CD14-positive monocyte (primary cell): ENCODE results near the gene USP47. TPM values are rescaled to one million over a fixed set of nuclear protein-coding genes. Genes with fewer than 3 reads are reported as not detected.

ENCODE experiments used
- DNase-seq, 3 donors: peaks; one replicate each; pipeline ENCODE4 v3.0.0-alpha.2; 2011 to 2022
- H2AFZ ChIP-seq: 2 replicates; pipeline ENCODE4 v1.6.0; 2012; ENCODE audit warnings: mild to moderate bottlenecking, low read depth, low read length, inconsistent platforms; ENCODE audit not compliant: insufficient read depth, poor library complexity, severe bottlenecking
- H3K27ac ChIP-seq, 2 donors: 1 replicate in 1 of 2; 2 replicates in 1 of 2; pipeline ENCODE4 v1.5.1; 2012 to 2013; ENCODE audit warnings: low read length in 2 of 2, control low read depth in 1 of 2, inconsistent platforms in 1 of 2, low read depth in 1 of 2, mild to moderate bottlenecking in 1 of 2
- H3K27me3 ChIP-seq, 2 donors: one replicate each; pipeline versions ENCODE4 v1.6.0 to v1.6.1; 2011 to 2013; ENCODE audit warnings: low read length in 2 of 2; ENCODE audit not compliant: control insufficient read depth in 2 of 2, insufficient read depth in 2 of 2
- H3K36me3 ChIP-seq, 2 donors: replicated peaks in 1 of 2; 1 replicate in 1 of 2; 2 replicates in 1 of 2; pipeline versions ENCODE4 v1.5.1 to v1.6.1; 2012 to 2013; ENCODE audit warnings: low read length in 2 of 2, control low read depth in 1 of 2, inconsistent platforms in 1 of 2, mild to moderate bottlenecking in 1 of 2; ENCODE audit not compliant: insufficient read depth in 2 of 2, control insufficient read depth in 1 of 2
- H3K4me1 ChIP-seq, 2 donors: 1 replicate in 1 of 2; 2 replicates in 1 of 2; pipeline versions ENCODE4 v1.5.1 to v1.6.1; 2012 to 2013; ENCODE audit warnings: low read length in 2 of 2, control low read depth in 1 of 2, inconsistent platforms in 1 of 2, mild to moderate bottlenecking in 1 of 2, moderate library complexity in 1 of 2; ENCODE audit not compliant: insufficient read depth in 2 of 2, control insufficient read depth in 1 of 2
- H3K4me2 ChIP-seq: replicated peaks from 2 replicates; pipeline ENCODE3; 2012; ENCODE audit warnings: low read length, moderate library complexity, mild to moderate bottlenecking; ENCODE audit not compliant: poor library complexity, severe bottlenecking; ENCODE audit errors: extremely low read depth
- H3K4me3 ChIP-seq, 3 experiments: fragments of 200-600 bp in 1 of 3; sonication (generic) in 1 of 3; replicated peaks in 1 of 3; 1 replicate in 2 of 3; 2 replicates in 1 of 3; pipeline ENCODE4 v1.5.1; 2011 to 2013; ENCODE audit warnings: low read length in 3 of 3, mild to moderate bottlenecking in 3 of 3, control low read depth in 2 of 3, low read depth in 2 of 3, inconsistent platforms in 1 of 3, moderate library complexity in 1 of 3
- H3K79me2 ChIP-seq: 2 replicates; pipeline ENCODE4 v1.6.0; 2012; ENCODE audit warnings: mild to moderate bottlenecking, control low read depth, inconsistent platforms, low read length, moderate library complexity; ENCODE audit not compliant: insufficient read depth
- H3K9ac ChIP-seq: 2 replicates; pipeline ENCODE4 v1.6.0; 2017; ENCODE audit warnings: low read length, mild to moderate bottlenecking; ENCODE audit not compliant: insufficient read depth, poor library complexity, severe bottlenecking
- H3K9me3 ChIP-seq, 2 donors: replicated peaks in 1 of 2; 1 replicate in 1 of 2; 2 replicates in 1 of 2; pipeline versions ENCODE4 v1.5.1 to v1.6.1; 2012 to 2013; ENCODE audit warnings: low read length in 2 of 2, control low read depth in 1 of 2; ENCODE audit not compliant: control insufficient read depth in 1 of 2, insufficient read depth in 1 of 2
- H4K20me1 ChIP-seq: 2 replicates; pipeline ENCODE4 v1.6.0; 2012; ENCODE audit warnings: mild to moderate bottlenecking, low read length, control low read depth, moderate library complexity; ENCODE audit not compliant: insufficient read depth
- H3K27ac Mint-ChIP-seq, 7 donors: one replicate each; pipeline ENCODE4 v1.8.0; 2020; ENCODE audit warnings: mild to moderate bottlenecking in 7 of 7, mixed read lengths in 7 of 7, moderate library complexity in 6 of 7, inconsistent platforms in 2 of 7
- H3K27me3 Mint-ChIP-seq, 3 donors: one replicate each; pipeline ENCODE4 v1.8.0; 2021 to 2022; ENCODE audit warnings: low read depth in 3 of 3, mild to moderate bottlenecking in 3 of 3, mixed read lengths in 3 of 3, moderate library complexity in 3 of 3, inconsistent platforms in 1 of 3
- H3K36me3 Mint-ChIP-seq, 2 donors: one replicate each; pipeline ENCODE4 v1.8.0; 2020; ENCODE audit warnings: mixed read lengths in 2 of 2, inconsistent platforms in 1 of 2, mild to moderate bottlenecking in 1 of 2
- H3K4me1 Mint-ChIP-seq: one replicate; pipeline ENCODE4 v1.8.0; 2020; ENCODE audit warnings: mild to moderate bottlenecking, mixed read lengths
- H3K4me3 Mint-ChIP-seq, 2 donors: one replicate each; pipeline ENCODE4 v1.8.0; 2020; ENCODE audit warnings: mild to moderate bottlenecking in 2 of 2, mixed read lengths in 2 of 2, moderate library complexity in 1 of 2
- H3K9me3 Mint-ChIP-seq, 7 donors: one replicate each; pipeline ENCODE4 v1.8.0; 2020 to 2022; ENCODE audit warnings: mixed read lengths in 7 of 7, mild to moderate bottlenecking in 6 of 7, moderate library complexity in 6 of 7, inconsistent platforms in 2 of 7
- CTCF ChIP-seq: fragments of 200-600 bp; IDR thresholded peaks from one replicate; pipeline ENCODE4 v1.8.0; 2022; ENCODE audit warnings: antibody characterized with exemption, mild to moderate bottlenecking
- WGBS: methylation state at CpG from one replicate; pipeline ENCODE4 v1.1.5; 2013; ENCODE audit warnings: missing lambda C conversion rate; ENCODE audit not compliant: insufficient coverage; 5-methylcytosine and 5-hydroxymethylcytosine counted together
- intact Hi-C, 2 donors: fragments of 100-400 bp; cut with micrococcal nuclease; formaldehyde crosslinking; loops; one replicate each; pipeline versions ENCODE4 v1.15.0 to v1.15.1; 2023
- polyA plus RNA-seq, 3 donors: library from polyadenylated mRNA; depleted of rRNA in 1 of 3; unstranded in 2 of 3; stranded (reverse) in 1 of 3; fragments of 300-500 nt in 2 of 3; fragments of >200 nt in 1 of 3; fragmentation: Illumina TruSeq in 2 of 3; gene quantifications; 1 replicate in 2 of 3; 2 replicates in 1 of 3; pipeline ENCODE4 v1.2.3, GENCODE V29; 2012 to 2021

The USP47 gene
- polyA plus RNA-seq, 3 donors = 8.1 to 17.5 (median 10.5) TPM

- Mint-ChIP-seq H3K27me3 (peaks cover 0 to 2% (median 0%) of the 10 kb centered on the region in 3 donors), H3K9me3 (no peaks in the 10 kb centered on the region), H3K27ac (peak overlapping the region in 2 of 7 donors; percentile 16 to 41), H3K4me1 (no peaks in the 10 kb centered on the region), H3K36me3 (peaks cover 79 to 85% of the 10 kb centered on the region in 2 donors), H3K4me3 (no peak overlapping the region)
- no peak overlapping the region for H3K4me3 ChIP-seq
- H3K9me3 ChIP-seq = no peaks in the 10 kb centered on the region
- H2AFZ ChIP-seq = no peak overlapping the region
- intact Hi-C loops = no loop called here
- no peak overlapping the region for H3K9ac ChIP-seq
- H3K4me1 ChIP-seq = no peaks in the 10 kb centered on the region
- no peaks in the 10 kb centered on the region for H4K20me1 ChIP-seq
- no peak for DNase-seq
- no peaks in the 10 kb centered on the region for H3K27me3 ChIP-seq
- no peak overlapping the region for H3K4me2 ChIP-seq
- H3K27ac ChIP-seq = no peak overlapping the region
- no peak for TF ChIP-seq CTCF
- H3K79me2 ChIP-seq = no peaks in the 10 kb centered on the region
- peaks cover 85 to 98% of the 10 kb centered on the region in 2 donors for H3K36me3 ChIP-seq
Measured at GRCh38 chr11:11940551-11940950, 98.8 kb downstream of the USP47 start.

- Histone ChIP-seq H4K20me1 (no peaks in the 10 kb centered on the region), H3K36me3 (peaks cover 80 to 100% of the 10 kb centered on the region in 2 donors), H3K4me1 (no peaks in the 10 kb centered on the region), H3K27me3 (no peaks in the 10 kb centered on the region), H2AFZ (no peak overlapping the region), H3K9ac (no peak overlapping the region), H3K4me3 (no peak overlapping the region), H3K9me3 (no peaks in the 10 kb centered on the region), H3K27ac (no peak overlapping the region), H3K4me2 (no peak overlapping the region), H3K79me2 (no peaks in the 10 kb centered on the region)
- WGBS = 100% methylated on average over 2 of the region's 3 CpGs
- H3K27ac Mint-ChIP-seq = no peak overlapping the region
- no peak for DNase-seq
- H3K36me3 Mint-ChIP-seq = peaks cover 76 to 77% of the 10 kb centered on the region in 2 donors
- H3K4me1 Mint-ChIP-seq = no peaks in the 10 kb centered on the region
- no peak overlapping the region for H3K4me3 Mint-ChIP-seq
- H3K27me3 Mint-ChIP-seq = peaks cover 0 to 2% (median 0%) of the 10 kb centered on the region in 3 donors
- no peak for TF ChIP-seq CTCF
- intact Hi-C loops = no loop called here
- H3K9me3 Mint-ChIP-seq = no peaks in the 10 kb centered on the region
Measured at GRCh38 chr11:11942668-11943067, 100.9 kb downstream of the USP47 start.
